ENCODE data around the gene EPHB2.
"Not testable (repeated sequence)": the region's sequence is repeated elsewhere in the genome, so short reads cannot be mapped to it uniquely, and the experiment has no call there.

The EPHB2 gene

GRCh38 chr1:22691031-22691753 is 19.4 kb upstream of the EPHB2 start:
- no peak for DNase-seq (ENCODE audit: low spot score)

GRCh38 chr1:22694172-22694571 is 16.5 kb upstream of the EPHB2 start:
- DNase-seq (ENCODE audit: low spot score): no peak

GRCh38 chr1:22696610-22697009 is 14.0 kb upstream of the EPHB2 start:
- no peak for DNase-seq (ENCODE audit: low spot score)

GRCh38 chr1:22697980-22698379 is 12.7 kb upstream of the EPHB2 start:
- no peak for DNase-seq (ENCODE audit: low spot score)

- DNase-seq (ENCODE audit: low spot score): peak; percentile 39
Observed at GRCh38 chr1:22699681-22700520, 10.7 kb upstream of the EPHB2 start.

- no peak for DNase-seq (ENCODE audit: low spot score)
Observed at GRCh38 chr1:22702296-22703085, 8.1 kb upstream of the EPHB2 start.

GRCh38 chr1:22704440-22705067 is 6.1 kb upstream of the EPHB2 start:
- DNase-seq (ENCODE audit: low spot score): peak; percentile 88

- no peak for DNase-seq (ENCODE audit: low spot score)
Observed at GRCh38 chr1:22705586-22705985, 5.1 kb upstream of the EPHB2 start.

GRCh38 chr1:22706100-22706499 is 4.5 kb upstream of the EPHB2 start:
- DNase-seq (ENCODE audit: low spot score): not testable (repeated sequence)

- no peak for DNase-seq (ENCODE audit: low spot score)
Observed at GRCh38 chr1:22708777-22709176, 1.9 kb upstream of the EPHB2 start.

GRCh38 chr1:22709227-22709626 is 1.4 kb upstream of the EPHB2 start:
- peak; percentile 32 for DNase-seq (ENCODE audit: low spot score)

GRCh38 chr1:22709891-22710700 is 543 bp upstream of the EPHB2 start:
- DNase-seq (ENCODE audit: low spot score): peak; percentile 80

GRCh38 chr1:22711071-22711470 is 432 bp downstream of the EPHB2 start:
- peak; percentile 72 for DNase-seq (ENCODE audit: low spot score)

GRCh38 chr1:22711591-22712501 is 1.2 kb downstream of the EPHB2 start:
- DNase-seq (ENCODE audit: low spot score): peak; percentile 56

GRCh38 chr1:22712502-22713271 is 2.0 kb downstream of the EPHB2 start:
- DNase-seq (ENCODE audit: low spot score): no peak

GRCh38 chr1:22714455-22714854 is 3.8 kb downstream of the EPHB2 start:
- DNase-seq (ENCODE audit: low spot score): no peak

GRCh38 chr1:22717037-22717760 is 6.6 kb downstream of the EPHB2 start:
- no peak for DNase-seq (ENCODE audit: low spot score)

- DNase-seq (ENCODE audit: low spot score): no peak
Observed at GRCh38 chr1:22721122-22721873, 10.7 kb downstream of the EPHB2 start.

Data from iPS-NIHi11 (cell line).